GM12878 (cell line): Measurements from ENCODE around the gene AOPEP. TPM values are rescaled to one million over a fixed set of nuclear protein-coding genes. Genes with fewer than 3 reads are reported as not detected.

ENCODE experiments used
- ATAC-seq: fragments of 200-7000 bp; cut with Tn5 transposase; 3 replicates; pipeline ENCODE4 v1.9.1; 2020; ENCODE audit warnings: mild to moderate bottlenecking, moderate library complexity
- BruUV-seq: library from RNA; stranded (reverse); fragments of 400-500 nt; replicated peaks from 2 replicates; lab custom pipeline; 2021; lab: Mats Ljungman, UMichigan
- CTCF ChIA-PET: fragments of 300-600 bp; sonication (Branson Sonifier 250); formaldehyde crosslinking; extraction: SDS; loops from one replicate; lab custom pipeline; 2021; ENCODE audit warnings: inconsistent platforms; lab: Yijun Ruan, JAX
- POLR2A ChIA-PET: fragments of 350-600 bp; formaldehyde crosslinking; extraction: SDS; loops from one replicate; lab custom pipeline; 2021; ENCODE audit warnings: inconsistent platforms; lab: Charles Lee
- RAD21 ChIA-PET: fragments of 300-600 bp; sonication (Branson Sonifier 250); formaldehyde crosslinking; loops from one replicate; lab custom pipeline; 2023; ENCODE audit warnings: antibody characterized with exemption; ENCODE audit not compliant: unreplicated experiment; lab: Charles Lee
- SMC1A ChIA-PET: fragments of 300-600 bp; sonication (Branson Sonifier 250); formaldehyde crosslinking; loops from one replicate; lab custom pipeline; 2023; ENCODE audit not compliant: unreplicated experiment, uncharacterized antibody; lab: Charles Lee
- DNase-seq: peaks from one replicate; pipeline ENCODE4 v3.0.0-alpha.2; 2011; ENCODE audit warnings: low read depth, low spot score
- FAIRE-seq: peaks from 3 replicates; lab custom pipeline; 2011; peaks lifted over from hg19 to GRCh38; lab: Jason Lieb, UNC
- H2AFZ ChIP-seq: 2 replicates; pipeline ENCODE4 v1.6.0; 2011; ENCODE audit warnings: low read depth, low read length, control low read depth; ENCODE audit not compliant: control insufficient read depth
- H3K27ac ChIP-seq: 2 replicates; pipeline ENCODE4 v1.5.1; 2011; ENCODE audit warnings: control low read depth; ENCODE audit not compliant: control insufficient read depth, insufficient read depth
- H3K27me3 ChIP-seq, 2 experiments: replicated peaks in 1 of 2; 2 replicates each; pipeline versions ENCODE4 v1.6.0 to v1.6.1; 2011; ENCODE audit warnings: low read length in 1 of 2; ENCODE audit not compliant: control insufficient read depth in 2 of 2, insufficient read depth in 2 of 2
- H3K36me3 ChIP-seq, 2 experiments: 2 replicates each; pipeline ENCODE4 v1.5.1; 2011; ENCODE audit warnings: low read length in 1 of 2; ENCODE audit not compliant: control insufficient read depth in 2 of 2, insufficient read depth in 2 of 2
- H3K4me1 ChIP-seq: 2 replicates; pipeline ENCODE4 v1.6.1; 2011; ENCODE audit warnings: mild to moderate bottlenecking, low read length, moderate library complexity, mixed read lengths; ENCODE audit not compliant: control insufficient read depth, insufficient read depth
- H3K4me2 ChIP-seq: 2 replicates; pipeline ENCODE4 v1.6.0; 2011; ENCODE audit warnings: control low read depth; ENCODE audit not compliant: control insufficient read depth, insufficient read depth
- H3K4me3 ChIP-seq: fragments of 200-600 bp; sonication (generic); 2 replicates; pipeline ENCODE4 v1.5.1; 2016
- H3K79me2 ChIP-seq: 2 replicates; pipeline ENCODE4 v1.6.0; 2011; ENCODE audit warnings: low read length; ENCODE audit not compliant: control insufficient read depth, insufficient read depth
- H3K9ac ChIP-seq: 2 replicates; pipeline ENCODE4 v1.8.0; 2011; ENCODE audit warnings: low read length, control low read depth, mixed read lengths; ENCODE audit not compliant: control insufficient read depth, insufficient read depth
- H3K9me3 ChIP-seq: replicated peaks from 3 replicates; pipeline ENCODE4 v1.5.1; 2011; ENCODE audit warnings: mild to moderate bottlenecking, low read length; ENCODE audit not compliant: control insufficient read depth, insufficient read depth
- H4K20me1 ChIP-seq: 2 replicates; pipeline ENCODE4 v1.6.0; 2011; ENCODE audit not compliant: control insufficient read depth, insufficient read depth
- LARP7 ChIP-seq: fragments of 450-650 bp; IDR thresholded peaks from 2 replicates; pipeline ENCODE4 v1.6.1; 2017; ENCODE audit warnings: mild to moderate bottlenecking
- NFYB ChIP-seq: IDR thresholded peaks from 2 replicates; pipeline ENCODE4 v1.6.1; 2011; ENCODE audit warnings: low read depth, mild to moderate bottlenecking, low read length, improper control_type of control experiment, moderate library complexity; ENCODE audit not compliant: insufficient read depth
- NR2F1 ChIP-seq: fragments of 450-650 bp; conservative IDR thresholded peaks from 2 replicates; pipeline ENCODE4 v1.6.1; 2017; ENCODE audit warnings: mild to moderate bottlenecking
- TARDBP ChIP-seq: IDR thresholded peaks from 2 replicates; pipeline ENCODE4 v1.6.1; 2016; ENCODE audit warnings: borderline replicate concordance
- ZNF592 ChIP-seq: fragments of 450-650 bp; IDR thresholded peaks from 2 replicates; pipeline ENCODE4 v1.6.1; 2017; ENCODE audit warnings: mild to moderate bottlenecking, moderate library complexity
- WGBS: methylation state at CpG from one replicate; pipeline ENCODE4 v1.1.6; 2016; ENCODE audit warnings: low lambda C conversion rate; ENCODE audit not compliant: insufficient replicate concordance, insufficient coverage; ENCODE audit errors: missing lambda C conversion rate; 5-methylcytosine and 5-hydroxymethylcytosine counted together
- in situ Hi-C: fragments of 300-500 bp; cut with MboI; formaldehyde crosslinking; loops from 9 replicates; pipeline ENCODE4 v1.14.3; 2018; ENCODE audit warnings: mixed read lengths
- intact Hi-C: fragments of 100-400 bp; cut with micrococcal nuclease; formaldehyde crosslinking; loops from one replicate; pipeline ENCODE4 v1.14.2; 2022; ENCODE audit not compliant: unreplicated experiment
- polyA plus RNA-seq, 11 experiments: library from polyadenylated mRNA; depleted of rRNA in 4 of 11; unstranded in 6 of 11; stranded (reverse) in 5 of 11; fragments of >200 nt; fragmentation: Nextera tagmentation in 4 of 11; fragmentation: Illumina TruSeq in 1 of 11; extraction: Ambion mirVana in 4 of 11; extraction: Trizol in 1 of 11; gene quantifications; 1 replicate in 1 of 11; 2 replicates in 10 of 11; pipeline versions ENCODE4 v1.2.1 to v1.2.3, GENCODE V29; 2011 to 2016; ENCODE audit warnings: inconsistent platforms in 2 of 11, missing spikeins in 2 of 11, low read depth in 1 of 11
- total RNA-seq, 4 experiments: library from RNA; depleted of rRNA in 3 of 4; stranded (reverse); fragments of >200 nt in 3 of 4; fragmentation: Illumina TruSeq in 1 of 4; extraction: Trizol in 1 of 4; gene quantifications; 2 replicates each; pipeline versions ENCODE4 v1.2.1 to v1.2.3, GENCODE V29; 2013 to 2021

AOPEP gene
- total and polyA plus RNA-seq, 10 of the 15 experiments (the other 5 are each of a cell fraction or from before 2014, with no cell fraction given), result 2.3 to 16.9 (median 10.1) TPM

- Histone ChIP-seq H3K4me1 (no peaks in the 10 kb centered on the region), H3K9me3 (no peaks in the 10 kb centered on the region), H4K20me1 (no peaks in the 10 kb centered on the region), H3K4me2 (no peak overlapping the region), H3K4me3 (no peak overlapping the region), H2AFZ (no peak overlapping the region), H3K27me3 (no peaks in the 10 kb centered on the region), H3K36me3 (no peaks in the 10 kb centered on the region), H3K79me2 (no peaks in the 10 kb centered on the region), H3K27ac (no peak overlapping the region), H3K9ac (no peak overlapping the region)
- DNase-seq (no peak), FAIRE-seq (no peak), ATAC-seq (no peak)
- intact Hi-C loops (no loop called here), in situ Hi-C loops (no loop called here)
- ChIA-PET SMC1A (interaction anchor here (0.7 kb wide), 1 partner anchor 296 kb away, joined by 3 read pairs; no protein-coding TSS in a partner anchor), RAD21 (no interaction called here), POLR2A (no interaction called here), CTCF (interaction anchor here (0.8 kb wide), 1 partner anchor 19 kb away, joined by 4 read pairs; no protein-coding TSS in a partner anchor)
- BruUV-seq, result no TSS peak
- 45% methylated on average over 3 of the region's 3 CpGs for WGBS
- TF ChIP-seq ZNF592, result no peak
- TF ChIP-seq NR2F1, result no peak
- TF ChIP-seq LARP7, result no peak
- no peak for TF ChIP-seq TARDBP
- TF ChIP-seq NFYB, result no peak
Measured at GRCh38 chr9:94936419-94936818, 209.9 kb downstream of the AOPEP start.
